ENCODE results near the gene STMN1.

DNA sequence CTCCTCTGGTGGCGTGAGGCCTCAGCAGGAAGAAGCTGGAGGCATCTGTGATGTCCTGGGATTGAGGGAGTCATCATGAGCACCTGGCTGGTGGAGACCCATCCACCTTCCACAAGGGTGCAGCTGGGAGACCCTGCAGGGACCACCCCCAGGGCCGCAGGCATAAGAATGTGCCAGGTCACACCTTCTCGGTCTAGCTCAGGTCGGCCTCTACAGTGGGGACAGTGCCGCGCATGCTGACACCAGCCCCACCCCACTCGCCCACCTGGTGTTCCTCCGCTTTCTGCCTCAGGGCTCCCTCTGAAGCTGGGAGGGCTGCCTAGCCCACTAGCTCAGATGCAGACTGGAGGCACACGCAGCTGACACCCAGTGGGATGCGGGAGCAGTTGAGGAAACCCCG is 25.0 kb downstream of the STMN1 start:
- TF ChIP-seq POLR2A (IDR thresholded peaks at IDR 0.05): no peak
- TF ChIP-seq, protein P1, sequence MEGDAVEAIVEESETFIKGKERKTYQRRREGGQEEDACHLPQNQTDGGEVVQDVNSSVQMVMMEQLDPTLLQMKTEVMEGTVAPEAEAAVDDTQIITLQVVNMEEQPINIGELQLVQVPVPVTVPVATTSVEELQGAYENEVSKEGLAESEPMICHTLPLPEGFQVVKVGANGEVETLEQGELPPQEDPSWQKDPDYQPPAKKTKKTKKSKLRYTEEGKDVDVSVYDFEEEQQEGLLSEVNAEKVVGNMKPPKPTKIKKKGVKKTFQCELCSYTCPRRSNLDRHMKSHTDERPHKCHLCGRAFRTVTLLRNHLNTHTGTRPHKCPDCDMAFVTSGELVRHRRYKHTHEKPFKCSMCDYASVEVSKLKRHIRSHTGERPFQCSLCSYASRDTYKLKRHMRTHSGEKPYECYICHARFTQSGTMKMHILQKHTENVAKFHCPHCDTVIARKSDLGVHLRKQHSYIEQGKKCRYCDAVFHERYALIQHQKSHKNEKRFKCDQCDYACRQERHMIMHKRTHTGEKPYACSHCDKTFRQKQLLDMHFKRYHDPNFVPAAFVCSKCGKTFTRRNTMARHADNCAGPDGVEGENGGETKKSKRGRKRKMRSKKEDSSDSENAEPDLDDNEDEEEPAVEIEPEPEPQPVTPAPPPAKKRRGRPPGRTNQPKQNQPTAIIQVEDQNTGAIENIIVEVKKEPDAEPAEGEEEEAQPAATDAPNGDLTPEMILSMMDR (IDR thresholded peaks at IDR 0.05): no peak

Data from lower leg skin (tissue), 3 donors.